Measurements from ENCODE around the gene GTF2H1.
"Not testable (repeated sequence)": the region's sequence is repeated elsewhere in the genome, so short reads cannot be mapped to it uniquely, and the experiment has no call there.

GTF2H1 gene

DNA sequence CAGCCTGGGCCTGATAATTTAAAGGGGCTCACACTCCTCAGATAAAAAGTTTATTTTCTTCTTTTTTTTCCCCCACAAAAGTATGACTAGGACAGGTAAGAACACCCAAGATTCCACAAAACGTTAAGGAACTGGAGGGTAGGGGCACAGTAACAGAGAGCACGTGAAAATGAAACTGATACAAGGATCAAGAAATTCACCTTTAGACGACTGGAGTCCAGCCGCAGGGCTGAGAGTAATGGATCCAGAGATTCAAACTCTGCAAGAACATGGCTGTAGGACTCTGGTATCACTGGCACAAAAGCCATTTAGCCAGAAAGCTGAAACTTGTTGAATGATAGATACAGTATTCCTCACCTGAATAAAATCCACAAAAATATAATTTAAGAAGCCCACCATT is 4.8 kb upstream of the GTF2H1 start:
- in situ Hi-C loops (cut with HindIII; ENCODE audit: low sequenced_read_pairs): no loop called here

GRCh38 chr11:18319914-18320313 is 2.5 kb upstream of the GTF2H1 start:
- in situ Hi-C loops (cut with HindIII; ENCODE audit: low sequenced_read_pairs): no loop called here

- in situ Hi-C loops (cut with HindIII; ENCODE audit: low sequenced_read_pairs): no loop called here
Measured at GRCh38 chr11:18320617-18321016, 1.8 kb upstream of the GTF2H1 start.

DNA sequence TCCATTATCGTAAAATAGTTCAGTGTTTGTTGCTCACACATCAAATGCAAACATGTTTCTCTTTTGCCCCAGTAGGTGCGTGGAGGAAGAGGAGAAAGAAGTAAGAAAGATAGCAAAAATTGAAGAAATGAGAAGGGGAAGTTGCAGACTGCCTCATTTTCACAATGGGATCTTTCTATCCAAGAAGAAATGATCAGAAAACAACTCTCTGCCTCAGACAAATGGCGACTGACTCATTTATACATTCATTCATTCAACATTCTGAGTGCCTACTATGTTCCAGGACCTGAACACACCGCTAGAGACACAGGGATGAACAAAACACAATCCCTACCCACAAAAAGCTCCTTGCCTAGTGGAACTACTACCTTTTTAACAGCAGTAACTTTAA is 794 bp upstream of the GTF2H1 start:
- in situ Hi-C loops (cut with HindIII; ENCODE audit: low sequenced_read_pairs): no loop called here

GRCh38 chr11:18322818-18323570 is 627 bp downstream of the GTF2H1 start:
- in situ Hi-C loops (cut with HindIII; ENCODE audit: low sequenced_read_pairs): no loop called here

GRCh38 chr11:18323881-18324280 is 1.5 kb downstream of the GTF2H1 start:
- in situ Hi-C loops (cut with HindIII; ENCODE audit: low sequenced_read_pairs): not testable (repeated sequence)

- in situ Hi-C loops (cut with HindIII; ENCODE audit: low sequenced_read_pairs): no loop called here
Measured at GRCh38 chr11:18324381-18324780, 2.0 kb downstream of the GTF2H1 start.

GRCh38 chr11:18329196-18329870 is 7.0 kb downstream of the GTF2H1 start:
- in situ Hi-C loops (cut with HindIII; ENCODE audit: low sequenced_read_pairs): no loop called here

GRCh38 chr11:18330921-18331320 is 8.6 kb downstream of the GTF2H1 start:
- in situ Hi-C loops (cut with HindIII; ENCODE audit: low sequenced_read_pairs): no loop called here

GRCh38 chr11:18332302-18332701 is 9.9 kb downstream of the GTF2H1 start:
- in situ Hi-C loops (cut with HindIII; ENCODE audit: low sequenced_read_pairs): no loop called here

GRCh38 chr11:18332891-18333290 is 10.5 kb downstream of the GTF2H1 start:
- in situ Hi-C loops (cut with HindIII; ENCODE audit: low sequenced_read_pairs): no loop called here

DNA sequence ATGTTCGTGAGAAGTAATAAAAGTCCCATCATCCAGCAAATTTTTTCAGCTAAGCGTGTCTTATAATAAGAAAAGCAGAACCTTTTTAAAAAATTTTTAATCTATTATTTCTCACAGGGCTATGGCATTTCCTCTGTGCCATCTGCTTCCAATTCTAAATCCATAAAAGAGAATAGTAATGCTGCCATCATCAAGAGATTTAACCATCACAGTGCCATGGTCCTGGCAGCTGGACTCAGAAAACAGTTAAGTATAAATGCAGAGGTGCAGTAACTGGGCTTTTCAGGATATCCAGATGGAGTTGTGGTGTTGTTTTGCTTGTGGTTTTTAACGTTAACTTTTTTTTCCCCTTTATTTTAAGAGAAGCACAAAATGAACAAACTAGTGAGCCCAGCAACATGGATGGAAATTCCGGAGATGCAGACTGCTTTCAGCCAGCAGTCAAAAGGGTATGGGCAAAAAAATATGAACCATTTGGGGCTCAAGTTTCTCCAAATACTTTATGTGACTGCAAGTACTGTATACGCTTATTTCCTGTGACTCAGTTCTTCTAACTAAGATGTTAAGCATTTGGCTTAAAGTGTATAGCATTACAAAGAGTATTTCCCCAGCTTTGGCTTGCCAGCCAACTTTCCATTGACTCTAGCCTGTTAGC is 25.2 kb downstream of the GTF2H1 start:
- in situ Hi-C loops (cut with HindIII; ENCODE audit: low sequenced_read_pairs): no loop called here

GRCh38 chr11:18352581-18352980 is 30.2 kb downstream of the GTF2H1 start:
- in situ Hi-C loops (cut with HindIII; ENCODE audit: low sequenced_read_pairs): no loop called here

GRCh38 chr11:18358646-18359045 is 36.3 kb downstream of the GTF2H1 start:
- in situ Hi-C loops (cut with HindIII; ENCODE audit: low sequenced_read_pairs): no loop called here

DNA sequence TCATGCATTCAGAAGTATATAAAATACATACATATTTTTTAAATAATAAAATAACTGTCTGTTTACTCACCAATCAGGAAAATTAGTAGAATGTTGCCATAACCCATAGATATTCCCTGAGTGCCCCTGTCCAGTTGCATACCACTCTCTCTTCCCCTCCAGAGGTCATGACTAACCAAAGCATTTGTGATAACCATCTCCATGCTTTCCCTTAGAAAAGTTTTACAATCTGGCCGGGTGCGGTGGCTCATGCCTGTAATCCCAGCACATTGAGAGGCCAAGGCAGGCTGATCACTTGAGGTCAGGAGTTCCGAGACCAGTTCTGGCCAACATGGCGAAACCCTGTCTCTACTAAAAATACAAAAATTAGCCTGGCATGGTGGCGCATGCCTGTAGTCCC is 38.8 kb downstream of the GTF2H1 start:
- in situ Hi-C loops (cut with HindIII; ENCODE audit: low sequenced_read_pairs): no loop called here

DNA sequence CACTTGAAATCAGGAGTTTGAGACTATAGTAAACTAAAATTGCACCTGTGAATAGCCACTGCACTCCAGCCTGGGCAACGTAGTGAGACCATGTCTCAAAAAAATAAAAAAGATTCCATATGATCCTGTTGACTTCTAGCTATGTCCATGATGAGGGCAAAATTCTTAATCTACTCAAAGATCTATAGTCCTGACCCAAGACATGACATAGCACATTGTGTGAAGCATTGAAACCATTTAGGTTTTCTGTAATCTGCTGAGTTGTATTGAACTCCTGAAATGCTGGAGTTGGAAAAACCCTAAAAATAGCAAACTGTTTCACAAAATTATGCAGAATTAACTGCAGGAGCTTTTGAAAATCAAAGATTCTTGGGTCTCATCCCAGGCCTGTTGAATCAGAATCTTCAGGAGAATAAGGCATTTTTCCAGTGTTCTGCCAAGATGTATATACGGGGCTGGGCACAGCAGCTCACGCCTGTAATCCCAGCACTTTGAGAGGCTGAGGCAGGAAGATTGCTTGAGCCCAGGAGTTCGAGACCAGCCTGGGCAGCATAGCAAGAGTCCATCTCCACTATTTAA is 42.2 kb downstream of the GTF2H1 start:
- in situ Hi-C loops (cut with HindIII; ENCODE audit: low sequenced_read_pairs): no loop called here

DNA sequence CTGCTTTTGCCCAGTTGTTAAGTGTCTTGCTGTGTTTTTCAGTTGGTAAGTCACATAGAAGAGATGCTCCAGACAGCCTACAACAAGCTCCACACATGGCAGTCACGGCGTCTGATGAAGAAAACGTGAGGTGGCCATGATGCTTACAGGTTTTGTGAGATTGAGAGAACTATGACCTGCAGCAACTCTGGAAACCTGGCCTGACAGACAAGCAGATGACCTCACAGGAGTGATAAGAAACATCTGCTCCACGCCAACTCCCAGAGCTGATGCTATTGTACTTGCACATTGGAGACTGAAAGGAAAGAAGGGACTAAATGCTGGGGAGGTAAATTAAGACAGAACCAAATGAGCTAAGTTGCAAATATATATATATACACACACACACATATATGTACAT is 43.4 kb downstream of the GTF2H1 start:
- in situ Hi-C loops (cut with HindIII; ENCODE audit: low sequenced_read_pairs): no loop called here

- in situ Hi-C loops (cut with HindIII; ENCODE audit: low sequenced_read_pairs): no loop called here
Measured at GRCh38 chr11:18366286-18366685, 43.9 kb downstream of the GTF2H1 start.

DNA sequence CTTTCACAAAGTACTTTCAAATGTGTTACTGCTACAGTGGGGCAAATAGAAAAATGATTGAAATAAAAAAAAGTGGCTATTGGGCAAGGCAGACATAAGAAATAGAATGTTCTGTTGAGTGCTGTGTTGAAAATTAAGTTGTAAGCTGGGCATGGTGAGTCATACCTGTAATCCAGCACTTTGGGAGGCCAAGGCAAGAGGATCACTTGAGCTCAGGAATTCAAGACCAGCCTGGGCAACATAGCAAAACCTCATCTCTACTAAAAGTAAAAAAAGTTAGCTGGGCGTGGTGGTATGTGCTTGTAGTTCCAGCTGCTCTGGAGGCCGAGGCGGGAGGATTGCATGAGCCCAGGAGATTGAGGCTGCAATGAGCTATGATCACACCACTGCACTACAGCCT is 45.1 kb downstream of the GTF2H1 start:
- in situ Hi-C loops (cut with HindIII; ENCODE audit: low sequenced_read_pairs): no loop called here

- in situ Hi-C loops (cut with HindIII; ENCODE audit: low sequenced_read_pairs): no loop called here
Measured at GRCh38 chr11:18368221-18368620, 45.9 kb downstream of the GTF2H1 start.

DNA sequence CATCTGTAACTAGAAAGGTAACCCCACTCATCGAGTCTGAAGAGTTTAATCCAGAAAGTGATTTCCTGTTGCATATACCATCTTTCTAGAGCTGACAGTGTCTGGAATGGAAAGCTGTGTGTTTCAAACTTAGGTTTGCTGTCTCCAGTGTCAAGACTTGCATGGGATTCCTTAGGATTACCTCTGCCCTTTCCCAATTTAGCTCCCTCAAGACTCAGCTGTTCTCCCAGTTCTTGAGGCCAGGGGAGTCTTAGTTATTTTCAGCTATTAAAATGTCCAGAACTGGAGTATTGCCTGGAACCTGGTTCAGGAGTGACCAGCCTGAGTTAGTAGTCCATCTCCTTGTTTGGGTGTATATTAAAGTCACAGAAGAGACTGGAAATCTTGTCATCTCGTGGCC is 47.0 kb downstream of the GTF2H1 start:
- in situ Hi-C loops (cut with HindIII; ENCODE audit: low sequenced_read_pairs): no loop called here

DNA sequence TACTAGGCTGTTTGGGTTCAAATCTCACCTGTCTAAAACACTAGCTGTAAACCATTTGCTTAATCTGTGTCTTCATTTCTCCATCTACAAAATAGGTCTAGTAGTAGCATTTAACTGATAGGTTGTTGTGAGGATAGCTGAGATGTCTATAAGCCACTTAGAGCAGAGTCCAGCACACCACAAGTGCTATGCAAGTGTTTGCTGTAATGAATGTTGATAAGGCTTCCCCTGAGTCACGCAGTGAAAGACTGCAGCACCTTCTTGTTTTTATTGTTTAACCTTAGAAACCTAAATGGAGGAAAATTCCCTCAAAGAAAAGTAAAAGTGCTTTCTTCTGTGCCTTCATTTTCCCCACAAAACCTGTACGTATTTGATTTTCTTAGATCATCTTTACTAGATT is 48.9 kb downstream of the GTF2H1 start:
- in situ Hi-C loops (cut with HindIII; ENCODE audit: low sequenced_read_pairs): no loop called here
